Glomerular visceral epithelial cell (primary cell): ENCODE results near the gene IGFBPL1.

Source experiments
- DNase-seq: peaks from one replicate; pipeline ENCODE4 v3.0.0-alpha.2; 2016; ENCODE audit errors: extremely low spot score

The IGFBPL1 gene

GRCh38 chr9:38357350-38358114 is 66.7 kb downstream of the IGFBPL1 start:
- no peak for DNase-seq

- DNase-seq: no peak
Observed at GRCh38 chr9:38356851-38357250, 67.4 kb downstream of the IGFBPL1 start.
